HFFc6 (cell line): Measurements from ENCODE around the gene PDLIM1. TPM values are rescaled to one million over a fixed set of nuclear protein-coding genes. Genes with fewer than 3 reads are reported as not detected.
A peak's percentile ranks its signal among the peaks of the same experiment; 100 is the strongest.

Experiments used
- DNase-seq: peaks from one replicate; pipeline ENCODE4 v3.0.0-alpha.2; 2018
- H3K27ac Mint-ChIP-seq: 2 replicates; pipeline ENCODE4 v1.8.0; 2020; ENCODE audit warnings: mild to moderate bottlenecking, mixed read lengths
- H3K27me3 Mint-ChIP-seq: 2 replicates; pipeline ENCODE4 v1.8.0; 2021; ENCODE audit warnings: mild to moderate bottlenecking, moderate library complexity, mixed read lengths; ENCODE audit not compliant: insufficient read depth
- H3K36me3 Mint-ChIP-seq: 2 replicates; pipeline ENCODE4 v1.8.0; 2021; ENCODE audit warnings: low read depth, mixed read lengths
- H3K4me1 Mint-ChIP-seq: 2 replicates; pipeline ENCODE4 v1.8.0; 2020; ENCODE audit warnings: low read depth, mixed read lengths
- H3K4me3 Mint-ChIP-seq: 2 replicates; pipeline ENCODE4 v1.8.0; 2020; ENCODE audit warnings: mild to moderate bottlenecking, moderate library complexity, mixed read lengths
- H3K9me3 Mint-ChIP-seq: 2 replicates; pipeline ENCODE4 v1.8.0; 2020; ENCODE audit warnings: mild to moderate bottlenecking, mixed read lengths
- total RNA-seq, 6 experiments: library from RNA; stranded (reverse); fragmentation: NEBNext Ultra II Directional; extraction: Animal tissue kit (Norgen Biotek cat#: 25700); gene quantifications; 2 replicates in 1 of 6; 3 replicates in 5 of 6; pipeline ENCODE4 v1.2.3, GENCODE V29; 2021
- TF ChIP-seq, protein P1 (sequence below): fragments of 200-600 bp; sonication (generic); IDR thresholded peaks from 2 replicates; pipeline ENCODE4 v1.5.0; 2021; ENCODE audit warnings: antibody characterized with exemption, mild to moderate bottlenecking

PDLIM1 gene
- total RNA-seq, 6 experiments from 2014 or later: 131 to 163 (median 154) TPM

DNA sequence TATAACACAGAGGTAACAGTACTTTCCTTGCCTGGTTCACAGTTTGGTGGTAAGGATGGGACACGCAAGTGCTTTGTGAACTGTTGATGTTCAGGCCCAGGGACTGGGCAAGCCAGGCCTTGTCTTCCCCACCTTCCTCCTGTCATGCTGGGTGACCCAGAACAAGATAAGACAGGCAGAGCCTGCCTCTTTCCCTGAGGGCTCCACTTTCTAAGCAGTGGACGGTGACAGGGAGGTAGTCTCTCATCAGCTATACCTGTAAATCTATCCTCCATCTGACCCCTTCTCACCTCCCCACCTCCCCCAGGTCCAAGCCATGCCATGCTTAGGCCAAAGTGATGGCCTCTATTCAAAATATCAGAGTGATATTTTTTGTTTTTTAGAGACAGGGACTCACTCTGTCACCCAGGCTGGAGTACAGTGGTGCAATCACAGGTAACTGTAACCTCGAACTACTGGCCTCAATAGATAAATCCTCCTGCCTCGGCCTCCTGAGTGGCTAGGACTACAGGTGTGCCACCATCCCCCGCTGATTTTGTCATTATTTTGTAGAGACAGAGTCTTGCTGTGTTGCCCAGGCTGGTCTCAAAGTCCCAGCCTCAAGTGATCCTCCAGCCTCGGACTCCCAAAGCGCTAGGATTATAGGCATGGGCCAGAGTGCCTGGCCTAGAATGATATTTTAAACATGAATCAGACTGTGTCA is 42.8 kb downstream of the PDLIM1 start:
- H3K4me3 Mint-ChIP-seq: peak overlapping the region; percentile 85
- no peaks in the 10 kb centered on the region for H3K9me3 Mint-ChIP-seq
- peaks cover 57% of the 10 kb centered on the region for H3K4me1 Mint-ChIP-seq
- H3K27me3 Mint-ChIP-seq: no peaks in the 10 kb centered on the region; the same call in 1 of the 2 replicates
- peak overlapping the region; percentile 99 for H3K27ac Mint-ChIP-seq
- no peak for DNase-seq
- TF ChIP-seq, protein P1, sequence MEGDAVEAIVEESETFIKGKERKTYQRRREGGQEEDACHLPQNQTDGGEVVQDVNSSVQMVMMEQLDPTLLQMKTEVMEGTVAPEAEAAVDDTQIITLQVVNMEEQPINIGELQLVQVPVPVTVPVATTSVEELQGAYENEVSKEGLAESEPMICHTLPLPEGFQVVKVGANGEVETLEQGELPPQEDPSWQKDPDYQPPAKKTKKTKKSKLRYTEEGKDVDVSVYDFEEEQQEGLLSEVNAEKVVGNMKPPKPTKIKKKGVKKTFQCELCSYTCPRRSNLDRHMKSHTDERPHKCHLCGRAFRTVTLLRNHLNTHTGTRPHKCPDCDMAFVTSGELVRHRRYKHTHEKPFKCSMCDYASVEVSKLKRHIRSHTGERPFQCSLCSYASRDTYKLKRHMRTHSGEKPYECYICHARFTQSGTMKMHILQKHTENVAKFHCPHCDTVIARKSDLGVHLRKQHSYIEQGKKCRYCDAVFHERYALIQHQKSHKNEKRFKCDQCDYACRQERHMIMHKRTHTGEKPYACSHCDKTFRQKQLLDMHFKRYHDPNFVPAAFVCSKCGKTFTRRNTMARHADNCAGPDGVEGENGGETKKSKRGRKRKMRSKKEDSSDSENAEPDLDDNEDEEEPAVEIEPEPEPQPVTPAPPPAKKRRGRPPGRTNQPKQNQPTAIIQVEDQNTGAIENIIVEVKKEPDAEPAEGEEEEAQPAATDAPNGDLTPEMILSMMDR: no peak
- H3K36me3 Mint-ChIP-seq: peaks cover 11% of the 10 kb centered on the region

DNA sequence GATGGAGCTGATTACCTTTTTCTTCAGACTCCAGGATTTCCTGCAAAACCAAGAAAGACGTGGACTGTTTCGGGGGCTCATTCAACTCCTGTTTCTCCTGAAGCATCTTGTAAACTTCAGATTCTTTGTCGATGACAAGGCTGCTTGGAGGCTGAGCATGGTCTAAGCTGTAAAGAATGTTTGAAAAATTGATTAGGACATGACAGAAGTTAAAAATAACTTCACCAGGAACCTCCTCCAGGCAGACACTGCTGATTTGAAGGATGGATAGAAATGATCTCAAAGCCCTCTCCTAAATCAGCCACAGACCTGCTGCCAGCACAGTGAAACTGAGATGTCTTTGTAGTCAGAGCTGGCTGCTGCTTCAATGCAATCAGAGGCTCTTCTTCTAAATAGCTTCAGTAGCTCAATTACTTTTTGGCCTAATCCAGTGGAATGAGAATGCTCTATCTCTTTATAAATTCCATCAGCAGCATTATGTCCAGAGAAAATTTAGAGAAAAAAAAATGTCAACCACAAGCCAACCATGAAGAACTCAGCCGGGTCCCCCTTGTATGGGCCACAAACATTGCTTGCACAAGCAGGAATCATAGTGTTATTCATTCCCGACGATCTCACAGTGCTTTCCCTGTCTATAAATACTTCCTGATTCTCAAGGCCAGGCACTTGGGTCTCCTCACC is 43.5 kb downstream of the PDLIM1 start:
- peaks cover 11% of the 10 kb centered on the region for H3K36me3 Mint-ChIP-seq
- peak; percentile 89 for DNase-seq
- TF ChIP-seq, protein P1: no peak
- no peaks in the 10 kb centered on the region for H3K9me3 Mint-ChIP-seq
- peak overlapping the region; percentile 99 for H3K27ac Mint-ChIP-seq
- peaks cover 55% of the 10 kb centered on the region for H3K4me1 Mint-ChIP-seq
- peak overlapping the region; percentile 85 for H3K4me3 Mint-ChIP-seq
- no peaks in the 10 kb centered on the region; the same call in 1 of the 2 replicates for H3K27me3 Mint-ChIP-seq

DNA sequence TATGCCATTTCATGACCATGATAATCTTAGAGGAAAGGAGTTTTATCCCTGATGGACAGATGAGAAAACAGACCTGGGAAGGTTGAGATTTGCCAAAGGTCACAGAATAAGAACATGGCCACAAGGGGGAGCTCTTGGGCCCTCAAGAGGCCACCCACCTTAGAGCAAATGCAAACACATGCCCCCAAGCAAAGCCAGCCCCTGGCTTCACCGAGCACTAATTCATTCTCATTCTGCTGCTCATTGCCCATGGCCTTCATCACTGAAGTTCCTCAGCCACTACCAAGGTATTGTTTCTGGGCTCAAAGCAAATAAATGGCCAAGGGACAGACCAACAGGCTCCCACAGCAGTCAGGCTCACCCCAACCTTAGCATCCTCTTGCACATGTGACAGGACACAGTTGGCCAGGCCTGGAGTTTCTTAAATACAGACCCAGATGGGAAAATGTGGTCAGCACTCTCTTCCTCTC is 44.2 kb downstream of the PDLIM1 start:
- no peaks in the 10 kb centered on the region; the same call in 1 of the 2 replicates for H3K27me3 Mint-ChIP-seq
- DNase-seq: peak; percentile 66
- no peaks in the 10 kb centered on the region for H3K9me3 Mint-ChIP-seq
- peaks cover 11% of the 10 kb centered on the region for H3K36me3 Mint-ChIP-seq
- peak overlapping the region; percentile 99 for H3K27ac Mint-ChIP-seq
- H3K4me3 Mint-ChIP-seq: peak overlapping the region; percentile 85
- peaks cover 52% of the 10 kb centered on the region for H3K4me1 Mint-ChIP-seq
- TF ChIP-seq, protein P1: peak; percentile 99

DNA sequence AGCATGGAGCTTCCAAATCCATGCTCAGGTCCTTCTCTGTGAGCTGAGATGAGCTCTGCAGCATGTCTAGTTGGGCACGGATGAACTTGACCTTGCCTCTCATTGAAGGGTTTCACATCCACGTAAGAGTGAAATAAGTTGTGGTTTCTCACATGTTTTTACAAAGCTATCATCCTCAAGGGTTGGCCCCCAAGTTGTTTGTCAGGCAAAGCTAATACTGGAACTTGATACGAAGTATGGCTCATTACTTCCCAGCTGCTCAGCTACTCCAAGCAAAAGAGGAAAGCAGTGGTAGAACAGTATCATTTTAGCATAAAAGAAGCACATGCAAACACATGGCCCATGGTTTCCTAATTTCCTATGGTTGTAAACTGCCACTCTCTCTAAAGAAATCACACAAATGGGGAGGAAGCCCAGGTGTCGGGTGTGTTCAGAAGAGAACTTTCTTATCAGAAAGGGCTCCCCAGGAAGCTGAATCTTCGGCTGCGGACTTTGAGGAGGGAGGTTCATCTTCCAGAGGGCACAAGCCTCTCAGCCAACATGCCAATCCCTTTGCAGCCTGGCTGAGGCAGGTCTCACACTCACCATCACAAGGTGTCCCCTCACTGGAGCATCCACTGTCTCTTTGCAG is 45.3 kb downstream of the PDLIM1 start:
- peaks cover 15% of the 10 kb centered on the region for H3K36me3 Mint-ChIP-seq
- peaks cover 52% of the 10 kb centered on the region for H3K4me1 Mint-ChIP-seq
- H3K4me3 Mint-ChIP-seq: no peak overlapping the region
- no peaks in the 10 kb centered on the region for H3K9me3 Mint-ChIP-seq
- DNase-seq: no peak
- H3K27me3 Mint-ChIP-seq: no peaks in the 10 kb centered on the region; the same call in 1 of the 2 replicates
- TF ChIP-seq, protein P1: no peak
- H3K27ac Mint-ChIP-seq: no peak overlapping the region

DNA sequence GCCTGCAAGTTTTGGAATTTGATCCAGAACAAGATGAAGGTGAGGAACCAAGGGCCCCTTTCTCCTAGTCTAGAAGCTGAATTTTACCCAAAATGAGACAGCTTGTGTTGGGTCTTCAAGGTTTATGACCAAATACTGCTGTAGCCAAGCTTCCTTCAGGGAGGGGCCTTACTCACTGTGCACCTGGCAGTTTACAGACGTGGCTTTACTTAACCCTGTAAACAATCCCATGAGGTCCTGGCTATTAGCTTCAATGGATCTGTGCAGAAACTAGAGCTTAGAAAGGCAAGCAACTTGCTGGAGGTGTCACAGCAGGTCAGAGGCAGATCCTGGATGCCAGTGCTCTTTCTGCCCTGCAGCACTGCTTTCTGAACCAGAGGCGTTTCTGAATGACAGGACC is 46.7 kb downstream of the PDLIM1 start:
- Mint-ChIP-seq H3K4me3 (no peak overlapping the region), H3K36me3 (peaks cover 24% of the 10 kb centered on the region), H3K4me1 (peaks cover 43% of the 10 kb centered on the region), H3K9me3 (no peaks in the 10 kb centered on the region), H3K27me3 (no peaks in the 10 kb centered on the region; the same call in 1 of the 2 replicates), H3K27ac (no peak overlapping the region)
- DNase-seq: no peak
- TF ChIP-seq, protein P1: no peak
